CD4-positive, alpha-beta T cell treated with Interleukin-12 subunit alpha and Interleukin-12 subunit beta, for 1 hour (primary cell): Measurements from ENCODE around the gene GALNT17.
"Not testable (repeated sequence)": the region's sequence is repeated elsewhere in the genome, so short reads cannot be mapped to it uniquely, and the experiment has no call there.

Source experiments
- DNase-seq: peaks from one replicate; pipeline ENCODE4 v3.0.0-alpha.2; 2020

Gene GALNT17

GRCh38 chr7:71580027-71580426, 448.1 kb downstream of the GALNT17 start:
- DNase-seq, result no peak

- no peak for DNase-seq
Observed at GRCh38 chr7:71584256-71584655, 452.3 kb downstream of the GALNT17 start.

GRCh38 chr7:71591876-71592275, 459.9 kb downstream of the GALNT17 start:
- DNase-seq, result no peak

- DNase-seq, result not testable (repeated sequence)
Observed at GRCh38 chr7:71592388-71592787, 460.4 kb downstream of the GALNT17 start.

- DNase-seq, result no peak
Observed at GRCh38 chr7:71594736-71595135, 462.8 kb downstream of the GALNT17 start.

GRCh38 chr7:71595176-71595575, 463.2 kb downstream of the GALNT17 start:
- no peak for DNase-seq

GRCh38 chr7:71598553-71598952, 466.6 kb downstream of the GALNT17 start:
- no peak for DNase-seq

- DNase-seq, result no peak
Observed at GRCh38 chr7:71601851-71602250, 469.9 kb downstream of the GALNT17 start.

GRCh38 chr7:71604818-71605414, 473.0 kb downstream of the GALNT17 start:
- no peak for DNase-seq

- no peak for DNase-seq
Observed at GRCh38 chr7:71611986-71612385, 480.0 kb downstream of the GALNT17 start.

GRCh38 chr7:71612911-71613310, 481.0 kb downstream of the GALNT17 start:
- no peak for DNase-seq

- no peak for DNase-seq
Observed at GRCh38 chr7:71613313-71613712, 481.4 kb downstream of the GALNT17 start.

GRCh38 chr7:71615017-71615416, 483.1 kb downstream of the GALNT17 start:
- DNase-seq, result no peak

- DNase-seq, result no peak
Observed at GRCh38 chr7:71616217-71616616, 484.3 kb downstream of the GALNT17 start.

- no peak for DNase-seq
Observed at GRCh38 chr7:71618278-71618677, 486.3 kb downstream of the GALNT17 start.

- DNase-seq, result no peak
Observed at GRCh38 chr7:71625545-71625944, 493.6 kb downstream of the GALNT17 start.

- DNase-seq, result no peak
Observed at GRCh38 chr7:71626206-71626605, 494.3 kb downstream of the GALNT17 start.

- DNase-seq, result no peak
Observed at GRCh38 chr7:71627651-71628050, 495.7 kb downstream of the GALNT17 start.

- DNase-seq, result no peak
Observed at GRCh38 chr7:71630516-71630915, 498.6 kb downstream of the GALNT17 start.

GRCh38 chr7:71633551-71634008, 501.6 kb downstream of the GALNT17 start:
- no peak for DNase-seq

GRCh38 chr7:71635849-71636248, 503.9 kb downstream of the GALNT17 start:
- not testable (repeated sequence) for DNase-seq

- no peak for DNase-seq
Observed at GRCh38 chr7:71636329-71636728, 504.4 kb downstream of the GALNT17 start.

GRCh38 chr7:71637578-71637977, 505.6 kb downstream of the GALNT17 start:
- DNase-seq, result no peak

GRCh38 chr7:71638108-71638507, 506.2 kb downstream of the GALNT17 start:
- DNase-seq, result no peak

GRCh38 chr7:71639382-71640085, 507.6 kb downstream of the GALNT17 start:
- DNase-seq, result no peak
